Spleen (tissue), 7 donors: ENCODE results near the gene PRKG1.

Experiments used
- POLR2A ChIP-seq, 3 donors: fragments of 450-650 bp; IDR thresholded peaks; one replicate each; pipeline ENCODE4 v1.5.1; 2017; ENCODE audit warnings: antibody characterized with exemption in 3 of 3, mild to moderate bottlenecking in 1 of 3
- POLR2AphosphoS5 ChIP-seq, 3 donors: sonication (generic); formaldehyde crosslinking; IDR thresholded peaks; one replicate each; pipeline ENCODE4 v1.5.1; 2017; ENCODE audit warnings: antibody characterized with exemption in 3 of 3
- TF ChIP-seq, protein P1 (sequence below), 11 experiments: fragments of 200-600 bp in 7 of 11; fragments of 450-650 bp in 4 of 11; sonication (generic) in 4 of 11; IDR thresholded peaks in 8 of 11; conservative IDR thresholded peaks in 3 of 11; 1 replicate in 7 of 11; 2 replicates in 4 of 11; pipeline versions ENCODE4 v1.4.0 to v1.8.0; 2016 to 2021; ENCODE audit warnings: antibody characterized with exemption in 11 of 11, inconsistent platforms in 4 of 11, mild to moderate bottlenecking in 1 of 11
- donor health status: DM: no; HTN: no; CAD: no; lungs with moderate emphysema.
- donor health status: DM: no; HTN: no; CAD: no.
- donor health status: DM: no; HTN: no; CAD: no.

DNA sequence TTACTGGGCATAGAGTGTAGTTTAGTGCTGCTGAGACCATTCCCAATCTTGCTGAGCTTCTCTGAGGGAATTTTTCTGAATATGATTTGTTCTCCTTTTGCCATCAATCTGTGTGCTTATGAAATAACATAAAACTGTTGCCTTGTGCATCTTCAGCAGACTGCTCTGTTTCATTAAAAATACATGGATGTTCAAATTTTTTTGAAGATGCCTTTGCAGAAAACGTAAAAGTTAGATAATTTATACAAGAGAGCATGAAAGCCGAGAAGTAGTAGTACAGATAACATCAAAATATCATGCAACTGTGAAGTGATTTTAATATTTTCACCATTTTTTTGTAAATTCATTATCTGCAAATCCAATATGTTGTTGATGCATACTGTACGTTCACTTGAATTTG lies 799.8 kb downstream of the PRKG1 start:
- TF ChIP-seq POLR2A (IDR thresholded peaks at IDR 0.05) (no peak), POLR2AphosphoS5 (IDR thresholded peaks at IDR 0.05) (no peak)
- TF ChIP-seq, protein P1, sequence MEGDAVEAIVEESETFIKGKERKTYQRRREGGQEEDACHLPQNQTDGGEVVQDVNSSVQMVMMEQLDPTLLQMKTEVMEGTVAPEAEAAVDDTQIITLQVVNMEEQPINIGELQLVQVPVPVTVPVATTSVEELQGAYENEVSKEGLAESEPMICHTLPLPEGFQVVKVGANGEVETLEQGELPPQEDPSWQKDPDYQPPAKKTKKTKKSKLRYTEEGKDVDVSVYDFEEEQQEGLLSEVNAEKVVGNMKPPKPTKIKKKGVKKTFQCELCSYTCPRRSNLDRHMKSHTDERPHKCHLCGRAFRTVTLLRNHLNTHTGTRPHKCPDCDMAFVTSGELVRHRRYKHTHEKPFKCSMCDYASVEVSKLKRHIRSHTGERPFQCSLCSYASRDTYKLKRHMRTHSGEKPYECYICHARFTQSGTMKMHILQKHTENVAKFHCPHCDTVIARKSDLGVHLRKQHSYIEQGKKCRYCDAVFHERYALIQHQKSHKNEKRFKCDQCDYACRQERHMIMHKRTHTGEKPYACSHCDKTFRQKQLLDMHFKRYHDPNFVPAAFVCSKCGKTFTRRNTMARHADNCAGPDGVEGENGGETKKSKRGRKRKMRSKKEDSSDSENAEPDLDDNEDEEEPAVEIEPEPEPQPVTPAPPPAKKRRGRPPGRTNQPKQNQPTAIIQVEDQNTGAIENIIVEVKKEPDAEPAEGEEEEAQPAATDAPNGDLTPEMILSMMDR (IDR thresholded peaks at IDR 0.05 in 8 of 11, conservative IDR thresholded peaks at IDR 0.05 in 3 of 11), result no peak
